ENCODE measurements around the gene NEURL1B.

Gene NEURL1B

GRCh38 chr5:172720655-172721054, 79.6 kb downstream of the NEURL1B start:
- no peak for DNase-seq (ENCODE audit: low read depth)
- H3K4me3 ChIP-seq (ENCODE audit: low read depth, low read length): no peak overlapping the region
- no peak for TF ChIP-seq CTCF (IDR thresholded peaks at IDR 0.05; ENCODE audit: control insufficient read depth, extremely low read depth, insufficient read depth)

- no peak overlapping the region for H3K4me3 ChIP-seq (ENCODE audit: low read depth, low read length)
- no peak for DNase-seq (ENCODE audit: low read depth)
- TF ChIP-seq CTCF (IDR thresholded peaks at IDR 0.05; ENCODE audit: control insufficient read depth, extremely low read depth, insufficient read depth): no peak
Observed at GRCh38 chr5:172721455-172722326, 80.6 kb downstream of the NEURL1B start.

- TF ChIP-seq CTCF (IDR thresholded peaks at IDR 0.05; ENCODE audit: control insufficient read depth, extremely low read depth, insufficient read depth): no peak
- DNase-seq (ENCODE audit: low read depth): no peak
Observed at GRCh38 chr5:172722327-172722815, 81.3 kb downstream of the NEURL1B start.

GRCh38 chr5:172723508-172723907, 82.4 kb downstream of the NEURL1B start:
- no peak for TF ChIP-seq CTCF (IDR thresholded peaks at IDR 0.05; ENCODE audit: control insufficient read depth, extremely low read depth, insufficient read depth)
- no peak overlapping the region for H3K4me3 ChIP-seq (ENCODE audit: low read depth, low read length)
- no peak for DNase-seq (ENCODE audit: low read depth)

More at GRCh38 chr5:172722327-172722815, 81.3 kb downstream of the NEURL1B start:
- no peak overlapping the region for H3K4me3 ChIP-seq (ENCODE audit: low read depth, low read length)

GRCh38 chr5:172724242-172725183, 83.5 kb downstream of the NEURL1B start:
- TF ChIP-seq CTCF (IDR thresholded peaks at IDR 0.05; ENCODE audit: control insufficient read depth, extremely low read depth, insufficient read depth): no peak
- DNase-seq (ENCODE audit: low read depth): no peak
- no peak overlapping the region for H3K4me3 ChIP-seq (ENCODE audit: low read depth, low read length)

GRCh38 chr5:172725273-172725672, 84.2 kb downstream of the NEURL1B start:
- H3K4me3 ChIP-seq (ENCODE audit: low read depth, low read length): no peak overlapping the region
- DNase-seq (ENCODE audit: low read depth): no peak
- TF ChIP-seq CTCF (IDR thresholded peaks at IDR 0.05; ENCODE audit: control insufficient read depth, extremely low read depth, insufficient read depth): no peak

All from LNCaP clone FGC (cell line).